MM.1S (cell line): ENCODE results near the gene MAPK7.

Source experiments
- DNase-seq: peaks from one replicate; pipeline ENCODE4 v3.0.0-alpha.2; 2015
- H2AFZ ChIP-seq: fragments of 300-600 bp; sonication (generic); 2 replicates; pipeline ENCODE4 v1.6.0; 2016; ENCODE audit warnings: antibody characterized with exemption, low read length
- H3F3A ChIP-seq: fragments of 300-600 bp; sonication (generic); 2 replicates; pipeline ENCODE4 v1.6.1; 2016; ENCODE audit warnings: mild to moderate bottlenecking, antibody characterized with exemption, low read length, moderate library complexity, mixed read lengths; ENCODE audit not compliant: insufficient read depth
- H3K27ac ChIP-seq: fragments of 300-600 bp; sonication (generic); 2 replicates; pipeline ENCODE4 v1.5.1; 2016; ENCODE audit warnings: mild to moderate bottlenecking, low read length
- H3K27me3 ChIP-seq: fragments of 300-600 bp; sonication (generic); replicated peaks from 2 replicates; pipeline ENCODE4 v1.6.0; 2016; ENCODE audit warnings: low read length; ENCODE audit not compliant: insufficient read depth
- H3K36me3 ChIP-seq: fragments of 300-600 bp; sonication (generic); replicated peaks from 2 replicates; pipeline ENCODE4 v1.6.1; 2016; ENCODE audit warnings: mild to moderate bottlenecking, low read length, mixed read lengths; ENCODE audit not compliant: insufficient read depth
- H3K4me1 ChIP-seq: fragments of 300-600 bp; sonication (generic); 2 replicates; pipeline ENCODE4 v1.6.1; 2016; ENCODE audit warnings: low read length, mixed read lengths
- H3K4me2 ChIP-seq: fragments of 300-600 bp; sonication (generic); 2 replicates; pipeline ENCODE4 v1.6.0; 2016; ENCODE audit warnings: low read depth, low read length
- H3K4me3 ChIP-seq: fragments of 300-600 bp; sonication (generic); 2 replicates; pipeline ENCODE4 v1.5.1; 2016; ENCODE audit warnings: low read length, mixed read lengths
- H3K79me2 ChIP-seq: fragments of 300-600 bp; sonication (generic); 2 replicates; pipeline ENCODE4 v1.6.1; 2016; ENCODE audit warnings: mixed run types, low read length, mixed read lengths
- H3K9ac ChIP-seq: fragments of 300-600 bp; sonication (generic); 2 replicates; pipeline ENCODE4 v1.6.1; 2016; ENCODE audit warnings: low read length, mixed read lengths
- H3K9me2 ChIP-seq: fragments of 300-600 bp; sonication (generic); replicated peaks from 2 replicates; pipeline ENCODE4 v1.6.1; 2016; ENCODE audit warnings: mild to moderate bottlenecking, low read length, mixed read lengths; ENCODE audit not compliant: insufficient read depth
- H3K9me3 ChIP-seq: fragments of 300-600 bp; sonication (generic); replicated peaks from 2 replicates; pipeline ENCODE4 v1.6.1; 2016; ENCODE audit warnings: mild to moderate bottlenecking, low read length, mixed read lengths; ENCODE audit not compliant: insufficient read depth
- H4K20me1 ChIP-seq: fragments of 300-600 bp; sonication (generic); 2 replicates; pipeline ENCODE4 v1.6.1; 2016; ENCODE audit warnings: mild to moderate bottlenecking, low read length, moderate library complexity, mixed read lengths; ENCODE audit not compliant: insufficient read depth
- EZH2 ChIP-seq: fragments of 300-600 bp; sonication (generic); optimal IDR thresholded peaks from 2 replicates; pipeline ENCODE3; 2017; ENCODE audit warnings: low read depth, mild to moderate bottlenecking, antibody characterized with exemption, low read length, mixed read lengths
- EZH2phosphoT487 ChIP-seq: fragments of 300-600 bp; sonication (generic); IDR thresholded peaks from 2 replicates; pipeline ENCODE4 v1.6.1; 2018; ENCODE audit warnings: antibody characterized with exemption, low read length
- TF ChIP-seq, protein P1 (sequence below): fragments of 300-600 bp; sonication (generic); IDR thresholded peaks from 2 replicates; pipeline ENCODE4 v1.5.1; 2016; ENCODE audit warnings: antibody characterized with exemption, low read length, mixed read lengths

The MAPK7 gene

DNA sequence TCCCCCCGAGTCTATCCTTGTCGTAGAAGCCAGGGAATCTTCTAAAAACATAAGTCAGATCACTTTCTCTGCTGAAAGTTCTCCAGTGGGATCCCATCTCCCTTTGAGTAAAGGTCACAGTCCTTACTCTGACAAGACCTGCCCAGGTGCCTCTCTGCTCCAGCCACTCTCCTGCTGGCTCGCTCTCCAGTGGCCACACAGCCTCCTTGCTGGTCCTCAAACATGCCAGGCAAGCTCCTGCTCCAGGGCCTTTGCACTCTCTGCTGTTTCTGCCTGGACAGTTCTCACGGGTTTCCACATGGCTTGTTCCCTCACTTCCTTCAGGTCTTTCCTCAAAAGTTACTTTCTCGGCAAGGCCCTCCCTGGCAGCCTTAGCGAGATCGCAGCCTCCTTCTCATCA is 19.1 kb upstream of the MAPK7 start:
- no peak overlapping the region for H2AFZ ChIP-seq
- H3F3A ChIP-seq = no peaks in the 10 kb centered on the region
- H3K27ac ChIP-seq = no peak overlapping the region
- no peaks in the 10 kb centered on the region for H3K36me3 ChIP-seq
- no peak overlapping the region for H3K9ac ChIP-seq
- H3K4me1 ChIP-seq = peaks cover 8% of the 10 kb centered on the region
- H3K9me2 ChIP-seq = no peaks in the 10 kb centered on the region
- no peak overlapping the region for H3K4me3 ChIP-seq
- no peaks in the 10 kb centered on the region for H3K27me3 ChIP-seq
- no peaks in the 10 kb centered on the region for H3K9me3 ChIP-seq
- no peak for DNase-seq
- H4K20me1 ChIP-seq = no peaks in the 10 kb centered on the region
- no peak overlapping the region for H3K4me2 ChIP-seq
- no peak for TF ChIP-seq EZH2phosphoT487
- TF ChIP-seq, protein P1, sequence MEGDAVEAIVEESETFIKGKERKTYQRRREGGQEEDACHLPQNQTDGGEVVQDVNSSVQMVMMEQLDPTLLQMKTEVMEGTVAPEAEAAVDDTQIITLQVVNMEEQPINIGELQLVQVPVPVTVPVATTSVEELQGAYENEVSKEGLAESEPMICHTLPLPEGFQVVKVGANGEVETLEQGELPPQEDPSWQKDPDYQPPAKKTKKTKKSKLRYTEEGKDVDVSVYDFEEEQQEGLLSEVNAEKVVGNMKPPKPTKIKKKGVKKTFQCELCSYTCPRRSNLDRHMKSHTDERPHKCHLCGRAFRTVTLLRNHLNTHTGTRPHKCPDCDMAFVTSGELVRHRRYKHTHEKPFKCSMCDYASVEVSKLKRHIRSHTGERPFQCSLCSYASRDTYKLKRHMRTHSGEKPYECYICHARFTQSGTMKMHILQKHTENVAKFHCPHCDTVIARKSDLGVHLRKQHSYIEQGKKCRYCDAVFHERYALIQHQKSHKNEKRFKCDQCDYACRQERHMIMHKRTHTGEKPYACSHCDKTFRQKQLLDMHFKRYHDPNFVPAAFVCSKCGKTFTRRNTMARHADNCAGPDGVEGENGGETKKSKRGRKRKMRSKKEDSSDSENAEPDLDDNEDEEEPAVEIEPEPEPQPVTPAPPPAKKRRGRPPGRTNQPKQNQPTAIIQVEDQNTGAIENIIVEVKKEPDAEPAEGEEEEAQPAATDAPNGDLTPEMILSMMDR = no peak
- TF ChIP-seq EZH2 = no peak
- H3K79me2 ChIP-seq = no peaks in the 10 kb centered on the region

DNA sequence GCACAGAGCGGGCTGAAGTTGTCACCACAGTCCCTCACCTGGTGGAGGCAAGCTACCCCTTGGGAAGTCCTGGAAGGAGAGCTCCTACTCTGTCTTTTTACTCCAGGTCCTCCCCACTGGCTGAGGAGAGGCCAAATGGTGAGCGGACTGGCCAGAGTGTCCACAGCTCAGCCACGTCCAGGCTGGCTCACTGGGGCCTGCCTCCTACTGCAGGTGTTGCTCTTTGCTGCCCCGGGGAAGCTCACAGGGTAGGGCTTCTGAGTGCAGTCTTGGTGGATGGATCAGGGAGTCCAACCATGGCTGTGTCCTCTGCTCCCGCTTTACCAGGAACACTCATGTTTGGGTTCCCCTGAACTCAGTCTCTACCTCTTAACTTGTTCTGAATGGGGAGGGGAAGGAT is 18.4 kb upstream of the MAPK7 start:
- no peaks in the 10 kb centered on the region for H3K9me3 ChIP-seq
- H3K4me2 ChIP-seq = no peak overlapping the region
- H3K9me2 ChIP-seq = no peaks in the 10 kb centered on the region
- no peak overlapping the region for H3K4me3 ChIP-seq
- DNase-seq = no peak
- no peak overlapping the region for H3K9ac ChIP-seq
- H4K20me1 ChIP-seq = no peaks in the 10 kb centered on the region
- H3K27ac ChIP-seq = no peak overlapping the region
- no peaks in the 10 kb centered on the region; the same call in 1 of the 2 replicates for H3K27me3 ChIP-seq
- peaks cover 8% of the 10 kb centered on the region for H3K4me1 ChIP-seq
- TF ChIP-seq EZH2phosphoT487 (no peak), EZH2 (no peak)
- TF ChIP-seq, protein P1 = no peak
- H3K79me2 ChIP-seq = no peaks in the 10 kb centered on the region
- no peaks in the 10 kb centered on the region for H3F3A ChIP-seq
- H2AFZ ChIP-seq = no peak overlapping the region
- no peaks in the 10 kb centered on the region for H3K36me3 ChIP-seq

DNA sequence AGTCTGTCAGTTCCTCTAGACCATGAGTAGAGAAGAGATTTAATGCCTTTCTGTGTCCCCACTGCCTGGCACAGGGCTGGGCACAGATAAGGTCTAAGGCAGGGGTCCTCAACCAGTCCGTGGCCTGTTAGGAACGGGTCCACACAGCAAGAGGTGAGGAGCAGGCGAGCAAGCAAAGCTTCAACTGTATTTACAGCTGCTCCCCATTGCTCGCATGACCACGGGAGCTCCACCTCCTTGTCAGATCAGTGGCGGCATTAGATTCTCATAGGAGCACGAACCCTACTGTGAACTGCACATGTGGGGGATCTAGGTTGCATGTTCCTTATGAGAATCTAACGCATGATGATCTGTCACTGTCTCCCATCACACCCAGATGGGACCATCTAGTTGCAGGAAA is 17.5 kb upstream of the MAPK7 start:
- H3F3A ChIP-seq = no peaks in the 10 kb centered on the region
- TF ChIP-seq, protein P1 = no peak
- TF ChIP-seq EZH2phosphoT487 (no peak), EZH2 (no peak)
- no peak overlapping the region for H3K9ac ChIP-seq
- H3K36me3 ChIP-seq = no peaks in the 10 kb centered on the region
- no peaks in the 10 kb centered on the region for H4K20me1 ChIP-seq
- H3K4me1 ChIP-seq = peaks cover 8% of the 10 kb centered on the region
- H3K4me3 ChIP-seq = no peak overlapping the region
- H3K9me2 ChIP-seq = no peaks in the 10 kb centered on the region
- no peaks in the 10 kb centered on the region for H3K9me3 ChIP-seq
- no peaks in the 10 kb centered on the region; the same call in 1 of the 2 replicates for H3K27me3 ChIP-seq
- no peak overlapping the region for H3K27ac ChIP-seq
- no peak for DNase-seq
- no peak overlapping the region for H2AFZ ChIP-seq
- no peaks in the 10 kb centered on the region for H3K79me2 ChIP-seq
- H3K4me2 ChIP-seq = no peak overlapping the region
